Fibroblast of villous mesenchyme (primary cell): ENCODE measurements around the gene DCLK1. TPM values are rescaled to one million over a fixed set of nuclear protein-coding genes. Genes with fewer than 3 reads are reported as not detected.
"Not testable (repeated sequence)": the region's sequence is repeated elsewhere in the genome, so short reads cannot be mapped to it uniquely, and the experiment has no call there.

ENCODE experiments used
- DNase-seq: peaks from one replicate; pipeline ENCODE4 v3.0.0-alpha.2; 2010; ENCODE audit warnings: low read depth
- H3K4me3 ChIP-seq: 2 replicates; pipeline ENCODE4 v1.5.1; 2011; ENCODE audit warnings: low read depth, mild to moderate bottlenecking, low read length
- CTCF ChIP-seq: IDR thresholded peaks from 2 replicates; pipeline ENCODE4 v1.5.1; 2012; ENCODE audit warnings: low read depth, mild to moderate bottlenecking, low read length; ENCODE audit not compliant: insufficient read depth
- total RNA-seq: library from RNA; depleted of rRNA; stranded (reverse); fragments of >200 nt; gene quantifications from 2 replicates; pipeline ENCODE4 v1.2.3, GENCODE V29; 2012

DCLK1 gene
- total RNA-seq, 1 donor: 0.86 TPM

- no peak for TF ChIP-seq CTCF
- no peak overlapping the region for H3K4me3 ChIP-seq
- DNase-seq: no peak
Measured at GRCh38 chr13:35987572-35988513, 143.3 kb downstream of the DCLK1 start.

GRCh38 chr13:35984776-35985453 lies 146.3 kb downstream of the DCLK1 start:
- H3K4me3 ChIP-seq: no peak overlapping the region
- DNase-seq: no peak
- no peak for TF ChIP-seq CTCF

- no peak for DNase-seq
- no peak for TF ChIP-seq CTCF
Measured at GRCh38 chr13:35984287-35984686, 146.9 kb downstream of the DCLK1 start.

GRCh38 chr13:35983703-35984102 lies 147.5 kb downstream of the DCLK1 start:
- not testable (repeated sequence) for H3K4me3 ChIP-seq, DNase-seq

More at GRCh38 chr13:35984287-35984686, 146.9 kb downstream of the DCLK1 start:
- H3K4me3 ChIP-seq: no peak overlapping the region

- no peak overlapping the region for H3K4me3 ChIP-seq
- DNase-seq: no peak
- no peak for TF ChIP-seq CTCF
Measured at GRCh38 chr13:35983206-35983605, 148.0 kb downstream of the DCLK1 start.

GRCh38 chr13:35979361-35979951 lies 151.7 kb downstream of the DCLK1 start:
- peak; percentile 71 for DNase-seq
- no peak overlapping the region for H3K4me3 ChIP-seq
- no peak for TF ChIP-seq CTCF

- peak; percentile 68 for TF ChIP-seq CTCF
- H3K4me3 ChIP-seq: no peak overlapping the region
- DNase-seq: peak; percentile 73
Measured at GRCh38 chr13:35978607-35979316, 152.4 kb downstream of the DCLK1 start.
